ENCODE data around the gene SKIC8.
A peak's percentile ranks its signal among the peaks of the same experiment; 100 is the strongest.

SKIC8 gene

GRCh38 chr15:78321786-78322185, 22.4 kb upstream of the SKIC8 start:
- no peak for DNase-seq (ENCODE audit: low spot score)

GRCh38 chr15:78321041-78321570, 21.7 kb upstream of the SKIC8 start:
- no peak for DNase-seq (ENCODE audit: low spot score)

GRCh38 chr15:78320183-78320582, 20.8 kb upstream of the SKIC8 start:
- DNase-seq (ENCODE audit: low spot score): no peak

- no peak for DNase-seq (ENCODE audit: low spot score)
Measured at GRCh38 chr15:78319588-78319987, 20.2 kb upstream of the SKIC8 start.

GRCh38 chr15:78317145-78317836, 17.9 kb upstream of the SKIC8 start:
- DNase-seq (ENCODE audit: low spot score): no peak

GRCh38 chr15:78316283-78317083, 17.1 kb upstream of the SKIC8 start:
- DNase-seq (ENCODE audit: low spot score): no peak

GRCh38 chr15:78315686-78316282, 16.4 kb upstream of the SKIC8 start:
- DNase-seq (ENCODE audit: low spot score): peak; percentile 16

GRCh38 chr15:78314181-78314581, 14.8 kb upstream of the SKIC8 start:
- no peak for DNase-seq (ENCODE audit: low spot score)

- no peak for DNase-seq (ENCODE audit: low spot score)
Measured at GRCh38 chr15:78313383-78313782, 14.0 kb upstream of the SKIC8 start.

- DNase-seq (ENCODE audit: low spot score): no peak
Measured at GRCh38 chr15:78312957-78313356, 13.5 kb upstream of the SKIC8 start.

GRCh38 chr15:78312536-78312935, 13.1 kb upstream of the SKIC8 start:
- no peak for DNase-seq (ENCODE audit: low spot score)

- no peak for DNase-seq (ENCODE audit: low spot score)
Measured at GRCh38 chr15:78311292-78311691, 11.9 kb upstream of the SKIC8 start.

- peak; percentile 70 for DNase-seq (ENCODE audit: low spot score)
Measured at GRCh38 chr15:78308422-78309032, 9.1 kb upstream of the SKIC8 start.

GRCh38 chr15:78307976-78308375, 8.6 kb upstream of the SKIC8 start:
- DNase-seq (ENCODE audit: low spot score): no peak

- peak; percentile 52 for DNase-seq (ENCODE audit: low spot score)
Measured at GRCh38 chr15:78306176-78306774, 6.9 kb upstream of the SKIC8 start.

- no peak for DNase-seq (ENCODE audit: low spot score)
Measured at GRCh38 chr15:78304216-78305066, 5.0 kb upstream of the SKIC8 start.

- DNase-seq (ENCODE audit: low spot score): no peak
Measured at GRCh38 chr15:78302579-78303312, 3.3 kb upstream of the SKIC8 start.

GRCh38 chr15:78301828-78302227, 2.4 kb upstream of the SKIC8 start:
- no peak for DNase-seq (ENCODE audit: low spot score)

- DNase-seq (ENCODE audit: low spot score): no peak
Measured at GRCh38 chr15:78301326-78301725, 1.9 kb upstream of the SKIC8 start.

GRCh38 chr15:78292219-78292618, 7.2 kb downstream of the SKIC8 start:
- DNase-seq (ENCODE audit: low spot score): no peak
